Neuronal stem cell (in vitro differentiated cells): Measurements from ENCODE around the gene GRIK4.

Experiments used
- DNase-seq: peaks from one replicate; pipeline ENCODE4 v3.0.0-alpha.2; 2013; ENCODE audit warnings: low spot score
- H2AFZ ChIP-seq: one replicate; pipeline ENCODE4 v1.6.1; 2013; ENCODE audit warnings: mild to moderate bottlenecking, low read length, inconsistent platforms
- H2AK5ac ChIP-seq: 2 replicates; pipeline ENCODE4 v1.6.1; 2013; ENCODE audit warnings: low read depth, mild to moderate bottlenecking, inconsistent platforms, low read length, moderate library complexity, mixed read lengths
- H2BK120ac ChIP-seq: 2 replicates; pipeline ENCODE4 v1.6.1; 2013; ENCODE audit warnings: low read depth, mild to moderate bottlenecking, inconsistent platforms, low read length, moderate library complexity, mixed read lengths
- H2BK12ac ChIP-seq: one replicate; pipeline ENCODE4 v1.6.1; 2013; ENCODE audit warnings: low read length, inconsistent platforms
- H2BK15ac ChIP-seq: 2 replicates; pipeline ENCODE4 v1.6.1; 2013; ENCODE audit warnings: mild to moderate bottlenecking, low read length, inconsistent platforms, mixed read lengths
- H2BK5ac ChIP-seq: one replicate; pipeline ENCODE4 v1.6.1; 2013; ENCODE audit warnings: inconsistent platforms, mild to moderate bottlenecking, low read length, moderate library complexity
- H3K14ac ChIP-seq: one replicate; pipeline ENCODE4 v1.6.1; 2013; ENCODE audit warnings: low read length, inconsistent platforms
- H3K18ac ChIP-seq: 2 replicates; pipeline ENCODE4 v1.6.1; 2013; ENCODE audit warnings: low read length, inconsistent platforms
- H3K23ac ChIP-seq: 2 replicates; pipeline ENCODE4 v1.6.1; 2013; ENCODE audit warnings: low read depth, mild to moderate bottlenecking, mixed read lengths, low read length, inconsistent platforms; ENCODE audit not compliant: poor library complexity
- H3K27ac ChIP-seq: replicated peaks from 3 replicates; pipeline ENCODE4 v1.5.1; 2013; ENCODE audit warnings: low read length, inconsistent platforms
- H3K27me3 ChIP-seq, 3 experiments: 2 replicates each; pipeline ENCODE4 v1.6.1; 2013; ENCODE audit warnings: low read length in 3 of 3, mild to moderate bottlenecking in 2 of 3, inconsistent platforms in 1 of 3, low read depth in 1 of 3, mixed read lengths in 1 of 3, moderate library complexity in 1 of 3; ENCODE audit not compliant: control insufficient read depth in 3 of 3, insufficient read depth in 3 of 3
- H3K36me3 ChIP-seq, 2 donors: replicated peaks in 1 of 2; 2 replicates each; pipeline ENCODE4 v1.6.1; 2013; ENCODE audit warnings: low read length in 2 of 2; ENCODE audit not compliant: control insufficient read depth in 2 of 2, insufficient read depth in 2 of 2
- H3K4ac ChIP-seq: 2 replicates; pipeline ENCODE4 v1.6.1; 2013; ENCODE audit warnings: inconsistent platforms, mild to moderate bottlenecking, low read length, moderate library complexity
- H3K4me1 ChIP-seq, 2 donors: 1 replicate in 1 of 2; 2 replicates in 1 of 2; pipeline ENCODE4 v1.6.1; 2013; ENCODE audit warnings: low read length in 2 of 2, low read depth in 1 of 2; ENCODE audit not compliant: control insufficient read depth in 2 of 2, insufficient read depth in 1 of 2
- H3K4me2 ChIP-seq: one replicate; pipeline ENCODE4 v1.6.1; 2013; ENCODE audit warnings: mild to moderate bottlenecking, low read length, inconsistent platforms; ENCODE audit not compliant: insufficient read depth, poor library complexity, severe bottlenecking
- H3K4me3 ChIP-seq, 2 donors: 2 replicates each; pipeline ENCODE4 v1.5.1; 2013; ENCODE audit warnings: low read length in 2 of 2, mild to moderate bottlenecking in 2 of 2, inconsistent platforms in 1 of 2, moderate library complexity in 1 of 2
- H3K79me1 ChIP-seq: one replicate; pipeline ENCODE4 v1.6.1; 2013; ENCODE audit warnings: low read depth, mild to moderate bottlenecking, inconsistent platforms, low read length, moderate library complexity
- H3K9ac ChIP-seq: one replicate; pipeline ENCODE4 v1.6.1; 2013; ENCODE audit warnings: mild to moderate bottlenecking, low read depth, low read length, inconsistent platforms; ENCODE audit not compliant: poor library complexity
- H3K9me3 ChIP-seq, 2 donors: replicated peaks in 1 of 2; 2 replicates each; pipeline versions ENCODE3 to v1.6.1; 2013; ENCODE audit warnings: low read length in 2 of 2, mild to moderate bottlenecking in 2 of 2, inconsistent platforms in 1 of 2, low read depth in 1 of 2, mixed read lengths in 1 of 2, moderate library complexity in 1 of 2; ENCODE audit not compliant: control insufficient read depth in 2 of 2, insufficient read depth in 1 of 2
- H4K8ac ChIP-seq: one replicate; pipeline ENCODE4 v1.6.1; 2013; ENCODE audit warnings: low read depth, mild to moderate bottlenecking, inconsistent platforms, low read length, moderate library complexity
- H4K91ac ChIP-seq: one replicate; pipeline ENCODE4 v1.6.1; 2013; ENCODE audit warnings: low read length, low read depth, mild to moderate bottlenecking, inconsistent platforms; ENCODE audit not compliant: poor library complexity
- WGBS, 2 donors: extraction: QIAGEN DNeasy Blood & Tissue Kit; methylation state at CpG; one replicate each; pipeline ENCODE4 v1.1.7; 2013; ENCODE audit warnings: missing lambda C conversion rate in 2 of 2, mixed read lengths in 1 of 2; ENCODE audit not compliant: insufficient read length in 2 of 2, insufficient replicate concordance in 1 of 2; ENCODE audit errors: extremely low coverage in 2 of 2; 5-methylcytosine and 5-hydroxymethylcytosine counted together

GRIK4 gene

GRCh38 chr11:120816711-120817110 lies 305.2 kb downstream of the GRIK4 start:
- peaks cover 0 to 4% of the 10 kb centered on the region in 2 donors for H3K4me1 ChIP-seq
- no peaks in the 10 kb centered on the region for H3K27me3 ChIP-seq
- no peak overlapping the region for H4K8ac ChIP-seq
- H3K27ac ChIP-seq = no peak overlapping the region
- H3K9ac ChIP-seq = no peak overlapping the region
- no peak overlapping the region for H3K4me3 ChIP-seq
- no peak overlapping the region for H3K4me2 ChIP-seq
- no peak overlapping the region for H2AK5ac ChIP-seq
- no peak overlapping the region for H3K23ac ChIP-seq
- no CpG with 5 or more reads among the region's 9 CpGs for WGBS, 2 donors
- H4K91ac ChIP-seq = no peak overlapping the region
- no peak overlapping the region for H3K18ac ChIP-seq
- H2BK15ac ChIP-seq = no peak overlapping the region
- no peaks in the 10 kb centered on the region for H3K36me3 ChIP-seq
- no peak overlapping the region for H2AFZ ChIP-seq
- H2BK5ac ChIP-seq = no peak overlapping the region
- H2BK120ac ChIP-seq = no peak overlapping the region
- no peak overlapping the region for H3K4ac ChIP-seq
- no peaks in the 10 kb centered on the region for H3K79me1 ChIP-seq
- no peak for DNase-seq
- no peak overlapping the region for H2BK12ac ChIP-seq
- H3K14ac ChIP-seq = no peak overlapping the region
- H3K9me3 ChIP-seq = no peaks in the 10 kb centered on the region

- no peak overlapping the region for H4K91ac ChIP-seq
- H2BK120ac ChIP-seq = no peak overlapping the region
- no peak overlapping the region for H3K4me3 ChIP-seq
- DNase-seq = no peak
- H3K9ac ChIP-seq = no peak overlapping the region
- H3K23ac ChIP-seq = no peak overlapping the region
- no peak overlapping the region for H2BK5ac ChIP-seq
- no peaks in the 10 kb centered on the region for H3K9me3 ChIP-seq
- H2AFZ ChIP-seq = no peak overlapping the region
- H3K14ac ChIP-seq = no peak overlapping the region
- H3K27ac ChIP-seq = no peak overlapping the region
- no peak overlapping the region for H3K4me2 ChIP-seq
- H2BK12ac ChIP-seq = no peak overlapping the region
- no peaks in the 10 kb centered on the region for H3K36me3 ChIP-seq
- H3K27me3 ChIP-seq = no peaks in the 10 kb centered on the region
- H3K79me1 ChIP-seq = no peaks in the 10 kb centered on the region
- no peak overlapping the region for H2BK15ac ChIP-seq
- H4K8ac ChIP-seq = no peak overlapping the region
- WGBS, 2 donors = no CpG with 5 or more reads among the region's 2 CpGs
- H3K4me1 ChIP-seq = peaks cover 0 to 4% of the 10 kb centered on the region in 2 donors
- H3K18ac ChIP-seq = no peak overlapping the region
- H2AK5ac ChIP-seq = no peak overlapping the region
- no peak overlapping the region for H3K4ac ChIP-seq
Measured at GRCh38 chr11:120817158-120817557, 305.6 kb downstream of the GRIK4 start.

GRCh38 chr11:120818097-120818496 lies 306.5 kb downstream of the GRIK4 start:
- no peak overlapping the region for H3K9ac ChIP-seq

DNA sequence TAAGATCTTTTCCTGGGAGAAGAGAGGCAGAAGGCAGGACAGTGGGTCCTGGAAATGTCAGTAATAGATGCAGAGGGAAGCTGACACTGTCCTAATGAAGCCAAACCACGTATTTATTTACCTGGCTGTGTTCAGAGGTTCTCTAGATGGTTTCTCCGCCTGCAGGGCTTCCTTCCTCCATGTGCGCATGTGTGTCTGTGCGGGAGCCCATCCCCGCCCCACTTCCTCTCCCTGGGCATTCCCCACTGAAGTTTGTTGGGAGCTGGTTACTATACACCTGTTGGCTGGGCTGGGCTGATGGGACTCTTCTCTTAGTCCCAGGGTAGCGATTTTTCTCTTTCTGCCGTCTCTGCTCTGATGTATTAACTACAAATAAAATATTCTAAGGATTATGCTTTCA lies 307.5 kb downstream of the GRIK4 start:
- DNase-seq = no peak
- no peak overlapping the region for H2AK5ac ChIP-seq
- H2BK12ac ChIP-seq = no peak overlapping the region
- no peak overlapping the region for H3K18ac ChIP-seq
- H3K9me3 ChIP-seq = no peaks in the 10 kb centered on the region
- no peaks in the 10 kb centered on the region for H3K79me1 ChIP-seq
- no peak overlapping the region for H3K4ac ChIP-seq
- H3K27ac ChIP-seq = no peak overlapping the region
- H3K14ac ChIP-seq = no peak overlapping the region
- H4K91ac ChIP-seq = no peak overlapping the region
- H3K9ac ChIP-seq = no peak overlapping the region
- H3K4me1 ChIP-seq = peaks cover 0 to 4% of the 10 kb centered on the region in 2 donors
- H3K4me3 ChIP-seq = no peak overlapping the region
- no peak overlapping the region for H4K8ac ChIP-seq
- no CpG with 5 or more reads among the region's 7 CpGs for WGBS, 2 donors
- H2AFZ ChIP-seq = no peak overlapping the region
- no peak overlapping the region for H2BK15ac ChIP-seq
- H3K36me3 ChIP-seq = no peaks in the 10 kb centered on the region
- H2BK5ac ChIP-seq = no peak overlapping the region
- H3K23ac ChIP-seq = no peak overlapping the region
- H3K27me3 ChIP-seq = no peaks in the 10 kb centered on the region
- no peak overlapping the region for H3K4me2 ChIP-seq
- no peak overlapping the region for H2BK120ac ChIP-seq

More at GRCh38 chr11:120818097-120818496, 306.5 kb downstream of the GRIK4 start:
- no peak overlapping the region for H3K4ac ChIP-seq
- H3K4me3 ChIP-seq = no peak overlapping the region
- H3K4me2 ChIP-seq = no peak overlapping the region
- WGBS, 2 donors = no CpG with 5 or more reads among the region's 8 CpGs
- no peak overlapping the region for H2BK12ac ChIP-seq
- no peak overlapping the region for H2BK5ac ChIP-seq
- no peaks in the 10 kb centered on the region for H3K36me3 ChIP-seq
- no peaks in the 10 kb centered on the region for H3K9me3 ChIP-seq
- no peak overlapping the region for H2AK5ac ChIP-seq
- H2BK15ac ChIP-seq = no peak overlapping the region
- no peak overlapping the region for H3K18ac ChIP-seq
- H3K27ac ChIP-seq = no peak overlapping the region
- H3K14ac ChIP-seq = no peak overlapping the region
- no peaks in the 10 kb centered on the region for H3K79me1 ChIP-seq
- no peak overlapping the region for H4K91ac ChIP-seq
- no peak overlapping the region for H2BK120ac ChIP-seq
- H2AFZ ChIP-seq = no peak overlapping the region
- peaks cover 0 to 4% of the 10 kb centered on the region in 2 donors for H3K4me1 ChIP-seq
- no peak overlapping the region for H4K8ac ChIP-seq
- no peaks in the 10 kb centered on the region for H3K27me3 ChIP-seq
- H3K23ac ChIP-seq = no peak overlapping the region
- DNase-seq = no peak
